ENCODE results near the gene GH1. TPM values are rescaled to one million over a fixed set of nuclear protein-coding genes. Genes with fewer than 3 reads are reported as not detected.

The GH1 gene
- total RNA-seq, 1 experiment from 2014 or later, result not detected

DNA sequence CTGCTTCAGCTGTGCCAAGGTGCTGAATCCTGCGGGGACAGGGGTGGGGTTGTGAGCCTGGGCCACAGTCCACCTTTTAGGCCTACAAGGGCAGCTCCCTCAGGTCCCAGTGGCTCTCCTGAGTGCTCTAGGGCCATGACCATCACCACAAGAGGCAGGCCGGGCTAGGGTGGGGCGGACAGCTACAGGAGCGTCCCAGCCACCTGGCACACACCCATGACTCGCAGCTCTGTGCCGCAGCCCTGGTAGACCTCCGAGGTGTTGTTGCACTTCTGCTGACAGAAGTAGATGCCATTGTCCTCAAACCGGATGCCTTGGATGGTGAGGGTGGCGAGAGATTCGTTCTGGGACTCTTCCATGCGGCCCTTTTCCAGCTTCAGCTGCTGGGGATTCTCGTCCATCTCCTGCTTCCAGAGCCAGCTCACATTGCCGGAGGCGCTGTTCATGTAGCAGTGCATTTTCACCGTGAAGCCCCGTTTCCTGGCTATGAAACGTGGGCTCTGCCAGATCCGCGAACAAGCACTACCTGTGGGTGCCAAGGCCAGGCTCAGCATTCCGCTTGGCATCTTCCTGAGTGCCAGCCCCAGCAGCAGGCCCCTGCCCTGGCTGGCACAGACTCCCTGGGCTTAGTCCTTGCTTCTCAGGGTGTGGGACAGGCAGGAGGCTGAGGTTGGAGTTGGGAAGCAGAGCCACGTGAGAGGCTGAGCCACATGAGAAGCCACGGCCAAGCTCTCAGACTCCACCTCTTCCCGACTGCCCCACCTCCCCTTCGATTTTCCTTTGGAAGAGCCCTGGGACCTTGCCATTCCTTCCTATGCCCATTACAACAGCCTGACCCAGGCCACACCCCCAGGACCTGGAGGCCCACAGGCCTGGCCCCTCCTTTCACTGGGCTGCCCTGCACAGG lies 11.5 kb upstream of the GH1 start:
- TF ChIP-seq POLR2AphosphoS5 (IDR thresholded peaks at IDR 0.05; ENCODE audit: low read depth, low read length), result no peak
- Histone ChIP-seq H3K4me1 (ENCODE audit: control insufficient read depth, insufficient read depth, low read length) (no peaks in the 10 kb centered on the region), H3K27ac (ENCODE audit: low read length) (no peak overlapping the region), H3K27me3 (ENCODE audit: control insufficient read depth, insufficient read depth, low read length) (no peaks in the 10 kb centered on the region), H3K4me3 (ENCODE audit: low read depth in 2 of 2, low read length in 2 of 2) (no peak overlapping the region), H3K9me3 (ENCODE audit: control insufficient read depth, insufficient read depth, low read depth, low read length) (no peaks in the 10 kb centered on the region), H3K36me3 (ENCODE audit: control insufficient read depth, insufficient read depth, low read length) (no peaks in the 10 kb centered on the region)
- CTCF ChIA-PET, result no interaction called here
- ATAC-seq (no peak), DNase-seq (ENCODE audit: low read depth, low spot score) (no peak)
- intact Hi-C loops (cut with micrococcal nuclease; ENCODE audit: unreplicated experiment), result no loop called here
- BruUV-seq (replicated peaks), result no TSS peak
- in situ Hi-C loops (cut with HindIII; ENCODE audit: low pct_unique_long_range_greater_than_20kb, low sequenced_read_pairs), result no loop called here
- POLR2A ChIA-PET, result no interaction called here

GRCh38 chr17:63928966-63929695 lies 10.5 kb upstream of the GH1 start:
- CTCF ChIA-PET, result interaction anchor here (0.7 kb wide), 1 partner anchor 10 kb away, joined by 5 read pairs; no protein-coding TSS in a partner anchor
- no peak for ATAC-seq
- POLR2A ChIA-PET, result no interaction called here
- BruUV-seq (replicated peaks), result no TSS peak
- TF ChIP-seq REST (IDR thresholded peaks at IDR 0.05; ENCODE audit: insufficient read depth in 1 of 2, low read depth in 2 of 2, low read length in 1 of 2) (no peak), CTCF (IDR thresholded peaks at IDR 0.05) (no peak)
- no peaks in the 10 kb centered on the region for H3K36me3 ChIP-seq (ENCODE audit: control insufficient read depth, insufficient read depth, low read length)
- no peak overlapping the region for H3K4me3 ChIP-seq (ENCODE audit: low read depth in 2 of 2, low read length in 2 of 2)
- in situ Hi-C loops (cut with HindIII; ENCODE audit: low pct_unique_long_range_greater_than_20kb, low sequenced_read_pairs) (no loop called here), intact Hi-C loops (cut with micrococcal nuclease; ENCODE audit: unreplicated experiment) (no loop called here)
- DNase-seq (ENCODE audit: low read depth, low spot score), result no peak
- H3K27me3 ChIP-seq (ENCODE audit: control insufficient read depth, insufficient read depth, low read length), result no peaks in the 10 kb centered on the region
- H3K4me1 ChIP-seq (ENCODE audit: control insufficient read depth, insufficient read depth, low read length), result no peaks in the 10 kb centered on the region
- H3K9me3 ChIP-seq (ENCODE audit: control insufficient read depth, insufficient read depth, low read depth, low read length), result no peaks in the 10 kb centered on the region
- H3K27ac ChIP-seq (ENCODE audit: low read length), result no peak overlapping the region

DNA sequence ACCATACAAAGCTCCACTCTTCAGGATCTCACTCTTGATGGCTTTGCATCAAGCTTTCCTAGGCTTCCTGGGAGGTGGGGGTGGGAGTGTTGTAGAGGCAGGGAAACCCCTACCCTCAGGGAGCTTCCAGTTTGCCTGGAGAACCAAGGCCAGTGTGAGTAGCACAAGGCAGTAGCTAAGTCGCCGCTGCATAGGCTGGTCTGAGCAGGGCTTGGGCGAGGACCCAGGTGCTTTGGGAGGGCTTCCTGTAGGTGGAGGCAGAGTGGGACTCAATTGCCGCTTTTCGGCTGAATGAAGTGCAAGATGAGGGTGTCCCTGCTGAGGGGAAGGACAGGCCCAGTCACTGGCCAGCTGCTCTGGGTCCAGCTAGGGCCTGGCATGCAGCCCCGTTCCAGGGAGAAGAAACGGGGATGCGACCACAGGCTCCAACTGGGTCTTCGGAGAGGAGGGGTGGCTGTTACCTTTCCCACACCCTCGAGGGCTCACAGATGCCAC lies 9.6 kb upstream of the GH1 start:
- ATAC-seq (no peak), DNase-seq (ENCODE audit: low read depth, low spot score) (no peak)
- BruUV-seq (replicated peaks), result no TSS peak
- H3K4me3 ChIP-seq (ENCODE audit: low read depth in 2 of 2, low read length in 2 of 2), result no peak overlapping the region
- TF ChIP-seq POLR2AphosphoS5 (IDR thresholded peaks at IDR 0.05; ENCODE audit: low read depth, low read length), result no peak
- no peak for TF ChIP-seq SIN3A (IDR thresholded peaks at IDR 0.05; ENCODE audit: borderline replicate concordance, insufficient read depth, low read depth, low read length)
- TF ChIP-seq REST (IDR thresholded peaks at IDR 0.05; ENCODE audit: insufficient read depth in 1 of 2, low read depth in 2 of 2, low read length in 1 of 2), result no peak
- no peak for TF ChIP-seq TCF7L2 (IDR thresholded peaks at IDR 0.05; ENCODE audit: low read depth, low read length)
- TF ChIP-seq CTCF (IDR thresholded peaks at IDR 0.05), result no peak
- ChIA-PET POLR2A (no interaction called here), CTCF (interaction anchor here (0.6 kb wide), 1 partner anchor 354 kb away, joined by 5 read pairs; no protein-coding TSS in a partner anchor)
- no peaks in the 10 kb centered on the region for H3K9me3 ChIP-seq (ENCODE audit: control insufficient read depth, insufficient read depth, low read depth, low read length)
- no peak overlapping the region for H3K27ac ChIP-seq (ENCODE audit: low read length)
- in situ Hi-C loops (cut with HindIII; ENCODE audit: low pct_unique_long_range_greater_than_20kb, low sequenced_read_pairs) (no loop called here), intact Hi-C loops (cut with micrococcal nuclease; ENCODE audit: unreplicated experiment) (no loop called here)
- H3K36me3 ChIP-seq (ENCODE audit: control insufficient read depth, insufficient read depth, low read length), result no peaks in the 10 kb centered on the region
- H3K27me3 ChIP-seq (ENCODE audit: control insufficient read depth, insufficient read depth, low read length), result no peaks in the 10 kb centered on the region
- no peaks in the 10 kb centered on the region for H3K4me1 ChIP-seq (ENCODE audit: control insufficient read depth, insufficient read depth, low read length)

Measured in Panc1 (cell line).